ENCODE data around the gene LRRC75A.

GRCh38 chr17:16477666-16478065 lies 14.3 kb downstream of the LRRC75A start:
- TF ChIP-seq CTCF (IDR thresholded peaks at IDR 0.05) (no peak), POLR2A (IDR thresholded peaks at IDR 0.05) (no peak)
